DMS114 treated with DMSO at 0.1 percent for 48 hours (cell line): ENCODE results near the gene NKD1.

Experiments used
- DNase-seq: peaks from one replicate; lab custom pipeline; 2025; ENCODE audit not compliant: unreplicated experiment; lab: John Stamatoyannopoulos, UW

NKD1 gene

GRCh38 chr16:50627419-50627818, 79.2 kb downstream of the NKD1 start:
- no peak for DNase-seq

GRCh38 chr16:50628156-50628802, 80.1 kb downstream of the NKD1 start:
- no peak for DNase-seq

DNA sequence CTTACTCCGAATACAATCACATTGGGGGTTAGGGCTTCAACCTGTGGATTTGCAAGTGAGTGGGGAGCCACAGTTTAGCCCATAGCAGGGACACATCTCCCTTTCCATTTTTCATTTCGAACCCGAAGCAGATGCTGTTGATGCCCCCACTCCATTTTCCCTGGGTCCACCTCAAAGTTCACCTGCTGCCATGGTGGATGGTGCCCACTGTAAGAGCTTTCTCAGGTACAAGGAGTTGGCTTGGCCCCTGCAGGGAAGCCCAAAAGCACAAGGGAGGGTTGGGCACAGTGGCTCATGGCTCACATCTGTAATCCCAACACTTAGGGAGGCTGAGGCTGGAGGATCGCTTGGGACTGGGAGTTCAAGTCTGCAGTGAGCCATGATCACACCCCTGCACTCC, 81.1 kb downstream of the NKD1 start:
- DNase-seq: no peak

- DNase-seq: no peak
Measured at GRCh38 chr16:50630394-50631020, 82.3 kb downstream of the NKD1 start.

DNA sequence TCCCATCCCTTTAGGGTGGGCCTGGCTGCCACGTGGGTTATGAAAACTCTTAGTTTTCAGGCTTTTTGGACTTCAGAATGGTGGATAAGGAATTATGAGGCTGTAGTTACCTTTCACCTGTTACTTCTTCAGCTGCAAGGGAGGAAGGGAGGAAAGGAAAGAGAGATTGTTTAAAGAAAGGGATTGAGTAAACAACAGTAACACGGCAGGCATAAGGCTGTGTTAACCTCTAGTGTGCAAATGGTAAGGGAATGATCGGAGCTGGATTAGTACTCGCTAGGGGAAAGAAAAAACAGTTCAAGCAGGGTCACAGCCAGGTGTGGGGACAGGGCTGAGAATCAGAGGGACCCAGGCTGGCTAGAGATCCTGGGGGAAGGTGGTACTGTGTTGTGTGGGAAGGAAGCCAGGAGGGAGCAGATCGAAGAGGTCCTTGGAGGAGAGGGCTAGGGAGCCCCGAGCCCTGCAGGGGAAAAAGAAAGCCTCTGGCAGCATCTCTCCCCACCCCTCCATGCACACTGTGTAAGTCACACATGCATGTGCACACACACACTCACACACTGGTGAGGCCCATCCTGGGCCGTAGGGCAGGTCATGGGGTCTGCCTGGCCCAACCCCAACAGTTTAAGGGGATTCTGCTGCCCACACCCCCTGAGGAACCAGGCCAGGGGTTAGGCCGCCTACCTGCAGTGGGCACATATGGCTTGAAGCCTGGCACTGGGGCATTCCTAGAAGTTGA, 83.2 kb downstream of the NKD1 start:
- no peak for DNase-seq

DNA sequence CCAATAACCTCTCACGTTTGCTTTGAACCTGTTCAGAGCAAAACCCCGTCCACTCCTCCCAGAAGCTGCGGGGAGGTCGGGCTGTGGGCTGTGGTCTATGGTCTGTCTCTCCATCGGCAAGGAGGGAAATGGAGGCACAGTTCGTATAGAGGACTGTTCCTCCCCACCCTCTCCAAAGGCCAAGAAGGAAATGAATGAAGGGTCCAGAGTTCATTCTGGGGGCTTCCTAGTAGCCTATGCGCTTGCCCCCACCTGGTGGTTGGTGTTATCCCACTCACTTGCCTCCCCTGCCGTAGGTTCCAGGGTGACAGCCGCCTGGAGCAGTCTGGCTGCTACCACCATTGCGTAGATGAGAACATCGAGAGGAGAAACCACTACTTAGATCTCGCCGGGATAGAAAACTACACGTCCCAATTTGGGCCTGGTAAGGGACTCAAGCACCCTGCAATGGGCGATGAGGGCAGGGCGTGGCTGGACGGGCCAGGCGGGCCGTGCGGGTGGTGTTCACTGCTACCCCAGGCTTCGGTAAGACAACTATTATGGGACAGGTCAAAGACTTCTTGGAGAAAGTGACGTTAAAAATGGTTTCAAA, 83.9 kb downstream of the NKD1 start:
- no peak for DNase-seq

DNA sequence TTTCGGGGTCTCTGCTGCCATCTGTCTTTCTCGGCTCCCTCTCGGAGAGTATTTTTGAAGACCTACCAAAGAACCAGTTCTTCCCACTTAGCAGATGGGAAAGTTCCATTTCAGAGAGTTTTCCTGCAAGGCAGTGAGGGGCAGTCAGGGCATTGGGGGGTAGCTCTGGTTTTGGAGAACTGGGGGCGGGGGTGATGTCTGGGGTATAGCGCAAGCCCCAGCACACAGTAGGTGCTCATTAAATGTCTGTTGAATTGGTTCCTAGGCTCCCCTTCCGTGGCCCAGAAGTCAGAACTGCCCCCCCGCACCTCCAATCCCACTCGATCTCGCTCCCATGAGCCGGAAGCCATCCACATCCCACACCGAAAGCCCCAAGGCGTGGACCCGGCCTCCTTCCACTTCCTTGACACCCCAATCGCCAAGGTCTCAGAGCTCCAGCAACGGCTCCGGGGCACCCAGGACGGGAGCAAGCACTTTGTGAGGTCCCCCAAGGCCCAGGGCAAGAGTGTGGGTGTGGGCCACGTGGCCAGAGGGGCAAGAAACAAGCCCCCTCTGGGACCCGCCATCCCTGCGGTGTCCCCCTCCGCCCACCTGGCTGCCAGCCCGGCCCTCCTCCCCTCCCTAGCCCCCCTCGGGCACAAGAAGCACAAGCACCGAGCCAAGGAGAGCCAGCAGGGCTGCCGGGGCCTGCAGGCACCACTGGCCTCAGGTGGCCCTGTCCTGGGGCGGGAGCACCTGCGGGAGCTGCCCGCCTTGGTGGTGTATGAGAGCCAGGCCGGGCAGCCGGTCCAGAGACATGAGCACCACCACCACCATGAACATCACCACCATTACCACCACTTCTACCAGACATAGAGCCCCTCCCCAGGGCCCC, 85.0 kb downstream of the NKD1 start:
- DNase-seq: no peak

DNA sequence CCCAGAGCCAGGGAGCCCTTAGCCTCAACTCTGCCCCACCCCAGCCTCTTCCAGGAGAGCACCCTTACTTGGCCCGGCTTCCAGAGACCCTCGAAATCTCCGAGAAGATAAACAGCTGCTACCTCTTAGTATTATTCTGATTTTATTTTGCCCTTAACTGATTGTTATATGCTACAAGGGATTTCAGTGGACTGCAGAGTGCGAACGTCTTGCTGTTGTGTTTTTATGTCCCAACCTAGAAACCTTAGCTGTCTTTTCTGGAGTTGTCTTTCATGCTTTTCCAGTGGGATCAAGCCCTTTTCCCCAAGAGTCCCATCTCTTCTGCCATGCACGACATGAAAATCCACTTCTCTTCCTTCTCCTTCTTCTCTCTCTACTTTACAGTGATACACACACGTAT, 85.9 kb downstream of the NKD1 start:
- no peak for DNase-seq

DNA sequence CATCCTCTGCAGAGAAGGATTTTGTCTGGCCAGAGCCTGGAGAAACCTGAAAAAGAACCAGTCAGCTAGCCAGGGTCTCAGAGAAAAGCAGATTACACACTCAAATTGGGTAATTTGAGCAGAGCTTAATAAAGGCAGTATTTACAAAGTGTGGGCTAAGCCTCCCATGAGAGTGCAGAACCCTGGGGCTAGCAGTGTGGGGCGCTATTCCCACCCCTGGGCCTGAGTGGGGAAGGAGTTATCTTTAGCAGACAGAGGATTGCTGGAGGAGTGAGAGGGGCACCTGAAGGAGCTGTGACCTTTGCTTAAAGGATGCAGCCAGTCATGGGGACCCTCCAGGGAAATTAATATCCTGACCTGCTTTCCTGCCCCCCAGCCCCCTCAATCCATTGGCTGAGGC, 86.8 kb downstream of the NKD1 start:
- DNase-seq: no peak

DNA sequence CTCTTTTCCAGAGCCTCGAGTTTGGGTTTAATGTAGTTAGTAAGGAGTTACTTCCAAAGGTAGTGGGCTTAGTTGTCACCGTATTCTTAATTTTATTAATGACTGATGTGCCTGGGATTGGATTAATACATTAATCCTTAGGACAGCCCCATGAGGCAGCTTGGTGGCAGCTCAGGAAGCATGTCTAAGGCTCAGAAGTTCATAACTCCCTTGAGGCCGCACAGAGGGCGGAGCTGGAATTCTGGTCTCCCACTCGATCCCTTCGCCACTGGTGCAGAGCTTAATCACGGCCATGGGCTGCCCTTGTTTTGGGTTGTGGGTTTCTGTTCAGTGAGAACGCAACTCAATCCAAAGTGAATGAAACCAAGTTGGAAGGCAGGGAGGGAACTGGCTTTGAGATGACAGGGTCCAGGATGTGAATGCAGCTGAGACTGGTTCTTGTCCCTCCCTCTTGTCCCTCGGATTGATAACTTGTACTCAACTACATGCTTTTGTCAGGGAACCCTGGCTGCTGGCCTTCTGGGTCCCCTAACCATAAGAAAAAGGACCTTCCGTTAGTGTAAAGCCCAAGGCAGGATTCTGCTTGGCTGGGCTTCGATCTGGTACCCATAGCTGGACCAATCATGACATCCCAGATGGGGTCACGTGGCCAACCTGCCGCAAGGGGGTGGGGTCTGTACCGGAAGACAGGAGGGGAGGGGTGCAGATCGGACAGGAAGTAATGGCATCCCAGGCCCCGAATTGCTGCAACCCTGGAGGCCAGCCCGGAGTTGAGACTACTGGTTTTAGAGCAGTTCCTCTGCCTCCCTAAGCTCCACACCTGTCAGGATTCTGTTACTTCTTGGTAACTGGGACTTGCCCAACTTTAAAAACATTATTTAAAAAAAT, 87.6 kb downstream of the NKD1 start:
- no peak for DNase-seq

- DNase-seq: no peak
Measured at GRCh38 chr16:50636753-50637374, 88.7 kb downstream of the NKD1 start.

DNA sequence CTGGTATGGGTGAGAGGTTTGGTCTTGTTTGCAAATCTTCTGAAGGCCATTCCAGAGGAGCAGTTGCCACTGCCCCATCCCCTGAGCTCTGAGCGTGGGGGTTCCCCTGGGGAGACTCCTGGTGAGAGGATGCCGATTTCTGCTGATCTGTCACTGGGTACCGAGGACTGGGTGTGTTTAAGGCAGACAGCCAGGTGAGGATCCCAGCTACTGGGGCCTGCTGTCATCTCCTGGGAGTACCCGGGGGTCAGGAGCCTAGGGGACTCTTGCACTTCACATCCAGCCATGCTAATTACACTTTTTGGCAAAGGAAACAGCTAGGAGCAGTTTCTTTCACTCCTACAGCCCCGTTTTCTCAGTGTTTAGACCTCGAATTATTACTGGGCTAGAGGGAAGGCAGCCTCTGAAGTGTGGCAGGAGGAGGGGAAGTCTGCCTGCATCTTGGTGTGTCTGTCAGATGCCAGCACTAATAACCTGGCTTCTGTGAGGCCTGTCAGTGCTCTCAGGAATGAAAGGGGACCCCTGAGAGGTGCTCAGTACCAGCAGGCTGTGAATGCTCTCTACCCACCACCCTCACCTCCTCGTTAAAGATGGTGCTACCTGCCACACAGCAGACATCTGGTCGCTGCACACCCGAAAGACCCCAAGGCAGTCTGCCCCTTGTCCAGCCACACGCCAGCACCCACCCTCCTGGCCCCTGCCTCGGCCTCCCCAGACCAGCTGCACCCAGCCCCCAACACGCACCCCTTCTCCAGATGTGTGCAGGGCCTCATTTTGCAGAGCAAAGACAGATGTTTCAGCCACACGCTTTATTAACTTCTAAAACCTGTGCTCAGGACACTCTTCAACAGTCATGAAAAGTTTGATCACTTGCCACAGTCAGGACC, 89.8 kb downstream of the NKD1 start:
- no peak for DNase-seq

GRCh38 chr16:50638816-50639670, 90.8 kb downstream of the NKD1 start:
- DNase-seq: no peak

GRCh38 chr16:50640391-50640790, 92.2 kb downstream of the NKD1 start:
- DNase-seq: no peak

GRCh38 chr16:50640919-50641817, 93.0 kb downstream of the NKD1 start:
- DNase-seq: no peak

- DNase-seq: no peak
Measured at GRCh38 chr16:50641818-50642187, 93.6 kb downstream of the NKD1 start.

DNA sequence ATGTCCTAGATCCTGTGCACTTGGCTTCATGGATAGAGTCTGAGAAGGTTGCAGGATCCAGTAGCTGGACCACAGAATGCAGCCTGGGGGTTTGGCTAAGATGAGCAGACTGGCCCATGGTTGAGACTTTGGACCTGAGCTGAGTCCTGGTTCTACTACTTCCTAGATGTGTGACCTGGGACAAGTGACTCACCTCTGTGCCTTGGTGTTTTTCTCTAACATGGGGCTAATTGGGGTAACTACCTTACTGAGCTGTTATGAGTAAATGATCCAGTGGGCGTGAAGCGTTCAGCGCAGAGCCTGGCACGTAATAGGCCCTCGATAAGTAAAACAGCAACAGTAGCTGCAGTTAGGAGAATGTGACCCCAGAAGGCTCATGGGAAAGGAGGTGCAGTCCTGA, 94.2 kb downstream of the NKD1 start:
- no peak for DNase-seq
